HAP-1 (cell line): ENCODE data around the gene ZNF236.
"Not testable (repeated sequence)": the region's sequence is repeated elsewhere in the genome, so short reads cannot be mapped to it uniquely, and the experiment has no call there.

Source experiments
- DNase-seq, 2 experiments: peaks; one replicate each; pipeline ENCODE4 v3.0.0-alpha.2; 2016 to 2020; ENCODE audit warnings: low spot score in 2 of 2
- H3K27me3 ChIP-seq: fragments of 250-450 bp; sonication (Bioruptor Pico); 2 replicates; pipeline ENCODE4 v1.5.1; 2020; ENCODE audit warnings: low read depth, mild to moderate bottlenecking, moderate library complexity
- H3K36me3 ChIP-seq: fragments of 250-450 bp; sonication (Bioruptor Pico); replicated peaks from 2 replicates; pipeline ENCODE4 v1.5.1; 2020; ENCODE audit warnings: mild to moderate bottlenecking
- H3K4me1 ChIP-seq: fragments of 250-450 bp; sonication (Bioruptor Pico); 2 replicates; pipeline ENCODE4 v1.5.1; 2020; ENCODE audit warnings: mild to moderate bottlenecking
- H3K4me3 ChIP-seq: fragments of 250-450 bp; sonication (Bioruptor Pico); 2 replicates; pipeline ENCODE4 v1.5.1; 2020; ENCODE audit warnings: mild to moderate bottlenecking, moderate library complexity
- H3K9me3 ChIP-seq: fragments of 250-450 bp; sonication (Bioruptor Pico); 2 replicates; pipeline ENCODE4 v1.5.1; 2020; ENCODE audit warnings: mild to moderate bottlenecking, moderate library complexity
- in situ Hi-C: fragments of 300-500 bp; cut with MboI; formaldehyde crosslinking; loops from 3 replicates; pipeline ENCODE4 v1.14.3; 2020; ENCODE audit warnings: low sequenced_read_pairs, inconsistent platforms, mixed read lengths

ZNF236 gene

DNA sequence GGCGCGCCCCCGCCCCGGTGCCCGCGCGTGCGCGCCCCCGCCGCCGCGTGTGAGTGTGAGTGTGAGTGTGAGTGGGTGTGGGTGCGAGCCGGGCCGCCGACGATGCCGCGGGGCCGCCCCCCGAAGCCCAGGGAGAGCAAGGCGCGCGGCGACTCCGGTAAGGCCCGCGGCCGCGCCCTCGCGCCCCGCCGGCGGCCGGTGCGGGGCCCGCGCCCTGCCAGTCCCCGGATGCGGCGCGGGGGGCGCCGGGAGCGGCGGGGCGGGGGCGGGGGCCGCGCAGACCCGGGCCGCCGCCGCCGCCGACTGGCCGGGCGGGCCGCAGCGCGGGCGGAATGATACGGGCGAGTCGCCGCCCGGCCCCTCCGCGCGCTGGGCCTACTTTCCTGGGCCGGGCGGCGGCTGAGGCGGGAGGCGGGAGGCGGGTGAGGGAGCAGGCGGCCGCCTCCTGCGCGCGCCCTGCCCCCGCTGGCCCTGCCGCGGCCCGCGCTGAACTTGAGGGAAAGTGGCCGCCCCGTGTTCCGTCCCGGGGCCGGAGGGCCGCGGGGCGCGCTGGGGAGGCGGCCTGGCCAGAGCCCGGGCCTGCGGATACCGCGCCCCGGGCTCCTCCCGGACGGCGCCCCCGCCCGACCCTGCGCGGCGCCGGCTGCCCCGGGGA is at the start of gene ZNF236:
ZNF236 (plus strand) TSS at position 52 of the 655 bp plus-strand sequence; CDS start at position 103, 51 bp downstream.
- Histone ChIP-seq H3K36me3 (peaks cover 5% of the 10 kb centered on the region), H3K4me3 (peak within 1 kb of the TSS; percentile 77), H3K27me3 (no peaks in the 10 kb centered on the region), H3K9me3 (no peaks in the 10 kb centered on the region), H3K4me1 (peaks cover 13% of the 10 kb centered on the region)
- in situ Hi-C loops, result no loop called here
- DNase-seq, result peak; percentile 46 to 79

DNA sequence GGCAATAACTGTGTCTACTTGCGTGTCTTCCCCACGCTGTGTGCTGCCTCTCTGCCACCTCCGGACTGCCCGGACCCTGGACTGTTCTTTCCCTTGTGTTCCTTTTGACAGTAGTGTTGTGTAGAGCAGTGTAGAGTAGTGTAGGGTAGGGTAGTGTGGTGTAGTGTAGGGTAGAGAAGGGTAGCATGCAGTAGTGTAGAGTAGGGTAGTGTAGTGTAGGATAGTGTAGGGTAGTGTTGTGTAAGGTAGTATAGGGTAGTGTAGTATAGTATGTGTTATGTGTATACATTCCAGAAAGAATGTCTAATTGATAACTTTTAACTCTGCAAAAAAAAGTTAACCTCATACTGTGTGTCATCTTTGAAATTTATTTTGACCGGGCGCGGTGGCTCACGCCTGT is 49.7 kb upstream of the ZNF236 start:
- no peak overlapping the region for H3K4me3 ChIP-seq
- in situ Hi-C loops, result no loop called here
- no peaks in the 10 kb centered on the region for H3K36me3 ChIP-seq
- peaks cover 38% of the 10 kb centered on the region for H3K27me3 ChIP-seq
- DNase-seq, result no peak
- H3K9me3 ChIP-seq, result peaks cover 13% of the 10 kb centered on the region
- peaks cover 3% of the 10 kb centered on the region; the same call in 1 of the 2 replicates for H3K4me1 ChIP-seq

DNA sequence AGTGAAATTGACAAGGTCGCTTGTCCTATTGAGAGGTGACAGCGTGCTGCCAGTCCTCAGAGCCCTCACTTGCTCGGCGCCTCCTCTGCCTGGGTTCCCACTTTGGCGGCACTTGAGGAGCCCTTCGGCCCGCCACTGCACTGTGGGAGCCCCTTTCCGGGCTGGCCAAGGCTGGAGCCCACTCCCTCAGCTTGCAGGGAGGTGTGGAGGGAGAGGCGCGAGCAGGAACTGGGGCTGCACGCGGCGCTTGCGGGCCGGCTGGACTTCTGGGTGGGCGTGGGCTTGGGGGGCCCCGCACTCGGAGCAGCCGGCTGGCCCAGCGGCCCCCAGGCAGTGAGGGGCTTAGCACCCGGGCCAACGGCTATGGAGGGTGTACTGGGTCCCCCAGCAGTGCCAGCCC is 45.3 kb upstream of the ZNF236 start:
- in situ Hi-C loops, H3K4me3 ChIP-seq, H3K36me3 ChIP-seq, H3K9me3 ChIP-seq, DNase-seq, H3K4me1 ChIP-seq: not testable (repeated sequence)
- H3K27me3 ChIP-seq, result peaks cover 26% of the 10 kb centered on the region

DNA sequence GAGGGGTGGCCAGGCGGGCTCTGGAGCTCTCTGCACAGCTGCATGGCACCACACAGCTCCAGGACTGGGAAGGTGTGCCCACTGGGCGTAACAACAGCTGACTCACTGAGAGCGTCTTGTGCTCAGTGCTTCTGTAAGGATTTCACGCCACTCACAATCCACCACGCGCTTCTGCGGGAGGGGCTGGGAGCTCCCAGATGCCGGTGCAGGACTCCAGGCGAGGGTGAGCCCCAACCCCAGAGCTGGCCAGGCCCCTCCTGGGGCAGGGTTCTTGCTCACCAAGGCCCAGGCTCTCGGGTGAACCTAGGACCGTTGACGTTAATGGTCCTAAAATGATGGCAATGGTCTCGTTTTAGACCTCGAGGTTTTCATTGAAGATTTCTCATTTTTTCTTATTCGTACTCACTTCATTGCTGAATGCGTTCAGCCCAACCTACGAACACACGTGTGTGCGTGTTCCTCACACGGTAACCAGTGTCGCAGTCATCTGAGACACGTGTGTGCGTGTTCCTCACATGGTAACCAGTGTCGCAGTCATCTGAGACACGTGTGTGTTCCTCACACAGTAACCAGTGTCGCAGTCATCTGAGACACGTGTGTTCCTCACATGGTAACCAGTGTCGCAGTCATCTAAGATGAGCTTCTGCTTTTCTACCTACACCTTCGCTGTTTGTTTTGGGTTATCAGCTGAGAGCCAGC is 38.4 kb upstream of the ZNF236 start:
- no peaks in the 10 kb centered on the region for H3K4me1 ChIP-seq
- no peak for DNase-seq
- in situ Hi-C loops, result no loop called here

DNA sequence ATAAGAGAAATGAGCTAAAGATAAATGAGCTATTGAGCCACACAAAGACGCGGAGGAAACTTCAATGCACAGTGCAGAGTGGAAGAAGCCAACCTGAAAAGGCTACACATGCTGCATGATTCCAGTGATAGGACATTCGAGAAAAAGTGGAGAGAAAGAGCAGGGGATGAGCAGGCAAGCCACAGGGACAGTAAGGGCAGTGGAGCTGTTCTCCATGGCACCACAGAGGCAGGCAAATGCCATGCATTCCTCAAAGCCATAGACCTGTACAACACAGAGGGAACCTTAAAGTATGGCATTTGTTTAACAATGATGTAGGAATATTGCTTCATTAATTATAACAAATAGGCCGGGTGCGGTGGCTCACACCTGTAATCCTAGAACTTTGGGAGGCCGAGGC is 36.5 kb upstream of the ZNF236 start:
- Histone ChIP-seq H3K4me3 (no peak overlapping the region), H3K36me3 (no peaks in the 10 kb centered on the region), H3K9me3 (no peaks in the 10 kb centered on the region), H3K4me1 (no peaks in the 10 kb centered on the region), H3K27me3 (no peaks in the 10 kb centered on the region; the same call in 1 of the 2 replicates)
- in situ Hi-C loops, result no loop called here
- DNase-seq, result no peak

More for the DNA sequence above, 38.4 kb upstream of the ZNF236 start:
- no peak overlapping the region for H3K4me3 ChIP-seq
- no peaks in the 10 kb centered on the region for H3K36me3 ChIP-seq
- H3K9me3 ChIP-seq, result no peaks in the 10 kb centered on the region
- H3K27me3 ChIP-seq, result peaks cover 5% of the 10 kb centered on the region; the same call in 1 of the 2 replicates

DNA sequence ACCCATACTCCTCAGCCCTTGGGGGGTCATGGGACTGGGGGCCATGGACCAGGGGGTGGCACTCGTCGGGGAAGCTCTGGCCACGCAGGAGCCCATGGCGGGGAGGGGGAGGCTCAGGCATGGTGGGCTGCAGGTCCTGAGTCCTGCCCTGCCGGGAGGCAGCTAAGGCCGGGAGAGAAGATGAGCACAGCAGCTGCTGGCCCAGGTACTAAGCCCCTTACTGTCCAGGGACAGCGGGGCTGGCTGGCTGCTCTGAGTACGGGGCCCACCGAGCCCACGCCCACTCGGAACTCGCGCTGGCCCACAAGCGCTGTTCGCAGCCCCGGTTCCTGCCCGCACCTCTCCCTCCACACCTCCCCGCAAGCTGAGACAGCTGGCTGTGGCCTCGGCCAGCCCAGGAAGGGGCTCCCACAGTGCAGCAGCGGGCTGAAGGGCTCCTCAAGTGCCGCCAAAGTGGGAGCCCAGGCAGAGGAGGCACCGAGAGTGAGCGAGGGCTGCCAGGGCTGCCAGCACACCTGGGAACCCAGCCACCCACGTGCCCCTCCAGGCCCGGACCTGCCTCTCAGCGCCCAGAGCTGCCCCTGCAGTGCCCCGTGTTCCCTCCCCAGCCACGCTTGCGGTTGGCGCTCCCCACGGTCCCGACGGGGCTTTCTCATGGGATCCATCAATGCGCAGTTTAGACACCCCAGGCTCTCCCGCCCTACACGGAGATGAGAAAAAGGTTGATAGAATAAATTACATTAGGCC is 33.6 kb upstream of the ZNF236 start:
- DNase-seq, result no peak
- in situ Hi-C loops, result no loop called here
- H3K36me3 ChIP-seq, result no peaks in the 10 kb centered on the region
- 0 out of 2 replicates have a peak, but pooled peaks cover 3% of the 10 kb centered on the region for H3K9me3 ChIP-seq
- no peak overlapping the region for H3K4me3 ChIP-seq
- H3K27me3 ChIP-seq, result no peaks in the 10 kb centered on the region
- H3K4me1 ChIP-seq, result no peaks in the 10 kb centered on the region

DNA sequence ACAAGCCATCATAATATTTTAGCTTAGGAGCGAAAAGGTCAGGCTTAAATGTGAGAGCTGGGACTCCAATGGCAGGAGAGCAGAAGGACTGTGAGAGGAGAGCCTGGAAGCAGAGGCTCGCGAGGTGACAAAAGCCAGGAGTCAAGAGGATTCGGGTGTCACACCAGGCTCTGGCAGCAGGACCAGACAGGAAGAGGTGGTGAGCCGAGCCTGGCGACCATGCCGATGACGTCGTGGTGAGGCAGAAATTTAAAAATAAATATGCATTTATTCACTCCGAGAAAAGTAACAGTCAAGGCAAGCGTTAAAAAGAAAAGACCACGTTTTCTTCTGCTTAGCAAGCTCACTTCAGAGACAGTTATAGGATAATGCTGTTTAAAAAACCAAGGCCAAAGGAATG is 31.3 kb upstream of the ZNF236 start:
- Histone ChIP-seq H3K36me3 (no peaks in the 10 kb centered on the region), H3K9me3 (0 out of 2 replicates have a peak, but pooled peaks cover 3% of the 10 kb centered on the region), H3K4me1 (no peaks in the 10 kb centered on the region), H3K4me3 (no peak overlapping the region), H3K27me3 (no peaks in the 10 kb centered on the region)
- no peak for DNase-seq
- in situ Hi-C loops, result no loop called here

DNA sequence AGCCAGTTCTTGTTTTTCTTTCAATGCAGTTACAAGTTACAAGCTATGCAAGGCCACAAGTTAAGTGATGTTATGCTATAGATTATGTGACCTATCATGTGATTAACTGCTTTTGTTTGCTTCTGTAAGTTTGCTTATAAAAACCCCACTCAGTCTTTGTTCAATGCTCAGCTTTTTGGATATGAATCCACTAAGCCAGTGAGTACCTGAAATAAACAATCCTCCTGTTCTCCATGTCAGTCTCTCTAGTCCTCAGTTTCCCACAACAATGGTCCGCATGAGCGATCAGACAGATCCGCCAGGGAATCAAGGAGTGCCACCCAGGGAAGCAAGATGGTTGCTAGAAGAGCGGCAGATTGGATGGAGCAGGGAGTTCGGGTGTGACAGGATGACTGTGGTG is 30.7 kb upstream of the ZNF236 start:
- DNase-seq, result no peak
- 0 out of 2 replicates have a peak, but pooled peaks cover 3% of the 10 kb centered on the region for H3K9me3 ChIP-seq
- H3K4me3 ChIP-seq, result no peak overlapping the region
- H3K36me3 ChIP-seq, result no peaks in the 10 kb centered on the region
- in situ Hi-C loops, result no loop called here
- H3K4me1 ChIP-seq, result no peaks in the 10 kb centered on the region
- no peaks in the 10 kb centered on the region for H3K27me3 ChIP-seq

DNA sequence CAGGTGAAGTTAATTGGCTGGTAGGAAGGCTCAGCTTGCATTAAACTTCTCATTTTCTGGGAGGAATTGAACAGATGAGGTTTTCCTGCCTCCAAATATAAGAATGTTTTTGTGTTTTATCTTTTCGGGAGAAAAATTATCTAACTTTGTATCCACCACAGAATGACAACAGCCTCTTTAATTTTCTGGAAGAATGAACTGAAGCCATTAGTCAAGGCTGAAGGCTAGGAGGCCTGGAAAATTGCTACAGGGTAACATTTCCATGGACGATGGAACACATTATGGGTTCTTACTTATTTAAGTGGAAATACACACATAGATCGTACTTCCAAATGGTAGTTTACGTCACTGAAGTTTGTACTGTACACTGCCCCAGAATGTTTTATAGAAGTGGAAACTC is 28.0 kb upstream of the ZNF236 start:
- Histone ChIP-seq H3K4me1 (no peaks in the 10 kb centered on the region), H3K36me3 (no peaks in the 10 kb centered on the region), H3K27me3 (no peaks in the 10 kb centered on the region), H3K4me3 (no peak overlapping the region), H3K9me3 (0 out of 2 replicates have a peak, but pooled peaks cover 3% of the 10 kb centered on the region)
- in situ Hi-C loops, result no loop called here
- DNase-seq, result no peak

DNA sequence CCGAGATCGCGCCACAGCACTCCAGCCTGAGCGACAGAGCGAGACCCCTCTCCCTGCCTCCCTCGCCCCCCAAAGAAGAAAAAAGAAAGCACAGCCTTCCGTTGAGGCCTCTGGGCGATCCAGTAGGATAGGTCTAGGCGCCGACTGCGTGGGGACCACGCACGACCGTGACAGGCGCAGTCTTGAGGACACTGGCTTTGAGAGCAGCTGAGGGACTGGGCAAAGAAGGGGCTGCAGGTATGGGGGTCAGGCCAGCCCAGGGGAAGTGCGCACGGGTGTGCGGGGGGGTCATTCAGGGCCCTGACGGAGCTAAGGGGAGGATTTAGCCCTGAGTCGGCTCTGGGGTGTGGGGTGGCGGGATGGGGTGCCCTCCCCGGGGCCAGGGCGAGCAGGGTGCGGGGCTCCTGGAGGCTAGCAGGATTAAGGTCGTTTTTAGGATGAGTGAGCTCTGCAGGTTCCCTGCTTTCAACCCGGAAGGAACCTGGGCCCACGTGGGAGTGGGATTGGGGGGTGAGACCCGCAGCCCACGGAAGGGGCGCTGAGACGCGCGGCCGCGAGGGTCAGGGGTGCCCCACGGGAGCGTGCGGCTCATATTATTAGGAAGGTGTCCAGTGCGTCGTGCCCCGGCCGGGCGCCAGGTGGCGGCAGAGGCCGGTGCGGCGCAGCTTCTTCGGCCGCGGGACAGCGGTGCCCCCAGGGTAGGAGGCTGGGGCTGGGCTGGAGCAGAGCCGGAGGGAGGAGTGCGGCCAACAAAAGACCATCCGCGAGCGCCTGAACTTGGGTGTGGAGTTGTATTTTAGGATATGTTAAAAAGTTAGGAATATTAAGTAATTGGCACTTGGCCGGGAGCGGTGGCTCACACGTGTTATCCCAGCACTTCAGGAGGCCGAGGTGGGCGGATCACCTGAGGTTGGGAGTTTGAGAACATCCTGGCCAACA is 20.5 kb upstream of the ZNF236 start:
- peak; percentile 51 to 83 for DNase-seq
- Histone ChIP-seq H3K4me1 (peaks cover 2% of the 10 kb centered on the region; the same call in 1 of the 2 replicates), H3K36me3 (no peaks in the 10 kb centered on the region), H3K9me3 (no peaks in the 10 kb centered on the region), H3K4me3 (peak overlapping the region; percentile 33), H3K27me3 (no peaks in the 10 kb centered on the region)
- in situ Hi-C loops, result no loop called here

DNA sequence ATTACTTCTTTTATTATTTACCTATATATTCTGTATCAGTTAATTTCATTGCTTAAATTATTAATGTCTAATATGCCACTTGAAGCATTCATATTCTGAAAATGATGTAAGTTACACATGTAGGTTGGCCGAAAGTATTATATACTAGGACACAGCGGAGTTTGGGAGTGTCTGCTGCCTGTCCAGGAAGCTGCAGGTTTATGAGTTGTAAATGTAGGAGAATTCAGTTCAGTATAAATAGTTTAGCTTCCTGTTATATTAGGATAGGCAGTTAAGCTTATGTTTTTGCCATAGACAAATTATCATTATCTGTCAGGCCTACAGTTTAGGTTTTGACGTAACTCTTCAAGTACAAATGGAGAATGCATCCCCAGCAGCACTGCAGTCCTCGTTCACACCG is 18.9 kb upstream of the ZNF236 start:
- peaks cover 2% of the 10 kb centered on the region; the same call in 1 of the 2 replicates for H3K4me1 ChIP-seq
- H3K9me3 ChIP-seq, result no peaks in the 10 kb centered on the region
- no peak overlapping the region for H3K4me3 ChIP-seq
- no peaks in the 10 kb centered on the region for H3K27me3 ChIP-seq
- no peak for DNase-seq
- H3K36me3 ChIP-seq, result no peaks in the 10 kb centered on the region
- in situ Hi-C loops, result no loop called here

DNA sequence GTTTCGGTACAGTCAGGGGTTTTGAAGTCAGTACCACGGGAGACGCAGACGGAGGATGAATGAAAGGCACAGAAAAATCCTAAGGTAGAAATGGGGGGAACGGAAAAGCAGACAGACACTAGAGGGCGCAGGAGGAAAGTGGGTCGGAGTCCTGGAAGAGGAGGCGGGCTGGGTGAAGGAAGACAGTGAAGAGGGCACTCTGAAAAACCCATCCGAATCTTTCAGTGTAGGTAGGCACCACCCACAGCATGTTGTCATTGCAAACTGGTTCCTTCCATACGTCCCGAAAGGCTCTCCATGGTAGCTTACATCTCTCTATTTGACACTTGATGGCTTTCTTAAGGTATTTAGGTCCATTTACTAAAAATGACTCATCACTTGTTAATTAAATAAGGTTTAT is 18.5 kb upstream of the ZNF236 start:
- H3K9me3 ChIP-seq, result no peaks in the 10 kb centered on the region
- H3K4me1 ChIP-seq, result peaks cover 2% of the 10 kb centered on the region; the same call in 1 of the 2 replicates
- no peaks in the 10 kb centered on the region for H3K36me3 ChIP-seq
- H3K27me3 ChIP-seq, result no peaks in the 10 kb centered on the region
- H3K4me3 ChIP-seq, result no peak overlapping the region
- in situ Hi-C loops, result no loop called here
- DNase-seq, result peak; percentile 69 to 89

DNA sequence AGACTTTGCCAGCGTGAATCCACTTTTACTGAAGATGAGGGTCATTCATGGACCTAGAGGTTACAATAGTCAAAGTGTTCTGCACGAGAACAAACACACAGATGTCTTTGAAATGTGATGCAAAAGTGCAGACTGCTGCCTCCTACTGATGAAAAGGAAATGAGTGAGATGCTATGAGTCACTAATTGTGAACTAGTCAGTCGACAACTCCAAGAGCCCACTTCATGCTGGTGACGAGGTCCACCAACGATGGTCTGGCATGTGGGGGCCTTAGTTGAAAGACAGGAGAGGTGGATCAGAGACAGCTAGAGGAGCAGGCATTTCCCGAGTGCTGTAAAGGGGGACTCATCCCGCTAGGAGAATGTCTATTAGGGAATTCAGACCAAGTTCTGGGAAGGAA is 17.1 kb upstream of the ZNF236 start:
- DNase-seq, result no peak
- Histone ChIP-seq H3K4me1 (peaks cover 2% of the 10 kb centered on the region; the same call in 1 of the 2 replicates), H3K27me3 (no peaks in the 10 kb centered on the region), H3K4me3 (no peak overlapping the region), H3K36me3 (no peaks in the 10 kb centered on the region), H3K9me3 (no peaks in the 10 kb centered on the region)
- in situ Hi-C loops, result loop anchor here (5.0 kb wide), 1 partner anchor 177 kb away; no protein-coding TSS in a partner anchor
